Esophagus squamous epithelium (tissue), 4 donors: Measurements from ENCODE around the gene PRTG.

Source experiments
- CTCF ChIP-seq, 6 experiments: fragments of 450-650 bp in 4 of 6; fragments of 200-600 bp in 2 of 6; sonication (generic) in 2 of 6; IDR thresholded peaks; one replicate each; pipeline ENCODE4 v1.5.1; 2016 to 2019; ENCODE audit warnings: antibody characterized with exemption in 6 of 6, mild to moderate bottlenecking in 4 of 6, moderate library complexity in 4 of 6
- POLR2A ChIP-seq, 4 donors: fragments of 450-650 bp; IDR thresholded peaks; one replicate each; pipeline ENCODE4 v1.6.1; 2017; ENCODE audit warnings: antibody characterized with exemption in 4 of 4, mild to moderate bottlenecking in 4 of 4, moderate library complexity in 3 of 4

- TF ChIP-seq CTCF (IDR thresholded peaks at IDR 0.05) = no peak
- TF ChIP-seq POLR2A (IDR thresholded peaks at IDR 0.05) = no peak
Measured at GRCh38 chr15:55768670-55769185, 25.8 kb upstream of the PRTG start.
